Posterior vena cava (tissue), 2 donors: Measurements from ENCODE around the gene OR52E5. TPM values are rescaled to one million over a fixed set of nuclear protein-coding genes. Genes with fewer than 3 reads are reported as not detected.

Source experiments
- DNase-seq: peaks from one replicate; pipeline ENCODE4 v3.0.0-alpha.2; 2020; ENCODE audit warnings: low spot score
- intact Hi-C, 2 donors: fragments of 100-400 bp; cut with DNase I; formaldehyde crosslinking; loops; one replicate each; pipeline versions ENCODE4 v1.14.1 to v1.14.2; 2022 to 2023
- total RNA-seq, 2 donors: library from RNA; stranded (reverse); fragmentation: NEBNext Ultra II Directional; extraction: Animal tissue kit (Norgen Biotek cat#: 25700); gene quantifications; one replicate each; pipeline ENCODE4 v1.2.1, GENCODE V29; 2021
- donor health status: DM: yes; HTN: yes; CAD: no.
- donor health status: DM: yes; HTN: yes; CAD: no.

Gene OR52E5
- total RNA-seq, 2 donors from 2014 or later, result not detected

DNA sequence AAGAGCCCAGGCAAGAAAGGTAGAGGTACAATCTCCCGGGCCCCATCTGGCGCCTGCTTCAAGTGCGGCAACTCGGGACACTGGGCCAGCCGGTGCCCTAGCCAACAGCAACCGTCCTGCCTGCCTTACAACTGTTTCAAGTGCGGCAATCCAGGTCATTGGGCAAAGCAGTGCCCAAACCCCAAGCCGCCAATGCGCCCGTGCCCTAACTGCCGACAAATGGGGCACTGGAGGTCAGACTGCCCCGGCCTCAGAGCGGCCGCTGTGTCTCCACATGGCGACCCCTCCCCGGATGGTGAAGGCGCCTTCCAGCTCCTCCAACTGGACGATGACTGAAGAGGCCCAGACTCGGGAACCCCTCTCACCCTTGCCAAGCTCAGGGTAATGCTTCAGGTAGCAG, 37.6 kb downstream of the OR52E5 start:
- intact Hi-C loops, result no loop called here
- no peak for DNase-seq

- intact Hi-C loops, result no loop called here
- no peak for DNase-seq
Measured at GRCh38 chr11:5931061-5931460, 38.1 kb downstream of the OR52E5 start.

DNA sequence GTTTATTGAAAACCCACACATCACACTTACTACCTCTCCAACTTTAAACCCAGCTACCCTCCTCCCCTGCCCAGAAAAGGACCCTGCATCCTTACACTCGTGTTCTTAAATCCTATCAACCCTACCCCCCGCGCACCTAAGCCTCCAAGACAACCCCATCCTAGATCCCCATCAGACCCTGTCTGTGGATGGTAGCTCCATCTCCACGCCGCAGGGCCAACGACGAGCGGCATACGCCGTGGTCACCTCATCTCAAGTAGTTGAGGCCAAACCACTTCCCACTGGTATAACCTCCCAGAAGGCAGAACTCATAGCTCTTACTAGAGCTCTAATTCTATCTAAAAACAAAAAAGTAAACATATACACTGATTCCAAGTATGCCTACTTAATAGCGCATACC, 39.7 kb downstream of the OR52E5 start:
- intact Hi-C loops, result no loop called here
- no peak for DNase-seq

DNA sequence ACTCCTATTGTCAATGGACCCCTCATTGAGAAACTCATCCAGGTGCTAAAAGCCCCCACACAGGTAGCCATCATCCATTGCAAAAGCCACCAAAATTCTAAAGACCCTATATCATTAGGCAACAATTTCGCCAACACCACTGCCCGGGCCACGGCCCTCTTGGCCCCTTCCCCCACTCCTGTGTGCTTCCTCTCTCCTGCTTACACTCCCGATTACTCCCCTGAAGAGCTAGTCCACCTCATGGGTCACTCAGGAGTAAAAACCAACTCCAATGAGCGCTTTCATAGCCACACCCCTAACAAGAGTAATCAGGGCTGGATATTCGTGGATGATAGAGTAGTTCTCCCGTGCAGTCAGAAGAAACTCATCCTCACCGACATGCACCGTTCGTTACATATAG, 40.1 kb downstream of the OR52E5 start:
- intact Hi-C loops, result no loop called here

GRCh38 chr11:5937868-5938602, 45.0 kb downstream of the OR52E5 start:
- intact Hi-C loops, result no loop called here
- no peak for DNase-seq

More for the DNA sequence above, 40.1 kb downstream of the OR52E5 start:
- no peak for DNase-seq

GRCh38 chr11:5938603-5938965, 45.6 kb downstream of the OR52E5 start:
- DNase-seq, result no peak

DNA sequence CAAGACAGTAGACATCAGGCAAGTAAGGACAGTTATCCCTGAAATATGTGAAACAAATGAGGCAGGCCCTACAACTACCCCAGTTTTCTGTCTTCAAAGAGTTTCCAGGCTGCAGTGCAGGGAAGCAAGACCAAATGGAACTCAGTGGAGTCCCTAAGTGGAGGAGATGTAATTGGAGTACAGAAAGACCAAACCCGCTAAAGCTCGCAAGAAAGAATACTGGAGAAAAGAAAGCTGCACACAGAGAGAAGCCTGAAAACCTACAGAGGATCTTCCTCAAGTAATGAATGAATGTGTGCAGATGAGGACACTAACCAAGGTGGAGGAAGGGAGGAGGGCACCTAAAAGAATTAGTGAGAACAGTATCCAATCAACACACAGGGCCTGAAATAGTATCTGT, 47.7 kb downstream of the OR52E5 start:
- intact Hi-C loops, result no loop called here
- no peak for DNase-seq

More at GRCh38 chr11:5938603-5938965, 45.6 kb downstream of the OR52E5 start:
- intact Hi-C loops, result no loop called here

DNA sequence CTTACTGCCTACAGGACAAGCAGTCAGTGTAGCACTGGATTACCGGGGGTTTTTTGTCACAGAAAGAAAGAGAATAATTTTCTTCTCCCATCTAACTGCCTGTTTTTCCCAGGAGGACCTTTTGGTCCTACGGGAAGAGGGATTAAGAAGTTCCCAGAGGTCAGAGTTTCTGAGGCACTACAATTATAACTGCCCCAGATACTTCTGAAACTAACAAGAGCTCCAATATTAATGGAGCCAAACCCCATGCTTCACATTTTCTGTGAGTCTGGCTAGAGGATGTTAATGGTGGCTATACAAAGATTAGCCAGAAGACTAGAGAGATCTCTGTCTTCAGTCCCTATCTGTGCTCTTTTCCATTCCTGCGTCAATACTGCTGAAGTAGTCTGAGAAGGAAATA, 48.9 kb downstream of the OR52E5 start, which contains the start of gene OR56A3:
Gene OR56A3, plus strand, starts transcription at position 301 of the 400 bp plus-strand sequence. CDS start 5,096 bp downstream, outside the sequence.
- no peak for DNase-seq

More for the DNA sequence above, 48.9 kb downstream of the OR52E5 start, which contains the start of gene OR56A3:
- intact Hi-C loops, result no loop called here

Other genes starting within 250 kb of the OR52E5 start
- gene TRIM5, start 208.1 kb upstream of the OR52E5 start, total RNA-seq, result 10 to 100 TPM; 18.1 to 20.2 TPM
- 10 to 100 TPM; 40.7 to 60.4 TPM for gene TRIM22, start 203.4 kb upstream of the OR52E5 start, total RNA-seq
- gene OR56B1, start 156.8 kb upstream of the OR52E5 start, total RNA-seq, result under 1 TPM in 1 of 2 donors, not detected in 1; 0.19 TPM
- gene OR52N4, start 139.0 kb upstream of the OR52E5 start, total RNA-seq, result under 1 TPM in 1 of 2 donors, not detected in 1; 0.24 TPM
- gene OR52N5, start 109.9 kb upstream of the OR52E5 start, total RNA-seq, result not detected
- gene OR52N1, start 101.9 kb upstream of the OR52E5 start, total RNA-seq, result not detected
- not detected for gene OR52N2, start 84.3 kb upstream of the OR52E5 start, total RNA-seq
- not detected for gene OR52E6, start 51.3 kb upstream of the OR52E5 start, total RNA-seq
- not detected for gene OR52E8, start 35.5 kb upstream of the OR52E5 start, total RNA-seq
- gene OR52E4, start 12.6 kb upstream of the OR52E5 start, total RNA-seq, result not detected
- gene OR56A3, start 49.0 kb downstream of the OR52E5 start, total RNA-seq, result not detected
- not detected for gene OR56A5, start 75.3 kb downstream of the OR52E5 start, total RNA-seq
- not detected for gene OR52L1, start 93.8 kb downstream of the OR52E5 start, total RNA-seq
- gene OR56A4, start 113.7 kb downstream of the OR52E5 start, total RNA-seq, result not detected
- gene OR56A1, start 137.6 kb downstream of the OR52E5 start, total RNA-seq, result under 1 TPM in 1 of 2 donors, not detected in 1; 0.05 TPM
- not detected for gene OR56B4, start 214.5 kb downstream of the OR52E5 start, total RNA-seq